Loucy (cell line): Measurements from ENCODE around the gene EIF4G3.

Experiments
- CTCF ChIP-seq: fragments of 200-600 bp; sonication (generic); conservative IDR thresholded peaks from 2 replicates; pipeline ENCODE4 v1.5.1; 2014; ENCODE audit warnings: mild to moderate bottlenecking, antibody characterized with exemption, low read length
- EZH2phosphoT487 ChIP-seq: fragments of 200-600 bp; IDR thresholded peaks from 2 replicates; pipeline ENCODE4 v1.6.1; 2018; ENCODE audit warnings: antibody characterized with exemption, mild to moderate bottlenecking, moderate library complexity, borderline replicate concordance

DNA sequence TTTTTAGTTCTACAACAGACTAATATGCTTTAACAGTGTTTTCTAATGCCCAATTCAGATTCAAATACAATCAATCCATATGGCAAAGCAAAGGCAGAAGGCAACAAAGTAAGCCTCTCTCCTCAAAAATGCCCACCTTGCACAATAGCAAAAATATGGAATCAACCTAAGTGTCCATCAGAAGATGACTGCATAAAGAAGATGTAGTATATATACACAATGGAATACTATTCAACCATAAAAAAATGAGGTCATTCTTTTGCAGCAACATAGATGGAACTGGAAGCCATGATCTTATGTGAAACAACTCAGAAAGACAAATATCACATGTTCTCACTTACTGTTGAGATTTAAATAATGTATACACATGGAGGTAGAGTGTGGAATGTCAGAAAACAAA is 80.7 kb downstream of the EIF4G3 start:
- TF ChIP-seq CTCF (no peak), EZH2phosphoT487 (no peak)
